Measurements from ENCODE around the gene GATA1.
A peak's percentile ranks its signal among the peaks of the same experiment; 100 is the strongest.

Gene GATA1

DNA sequence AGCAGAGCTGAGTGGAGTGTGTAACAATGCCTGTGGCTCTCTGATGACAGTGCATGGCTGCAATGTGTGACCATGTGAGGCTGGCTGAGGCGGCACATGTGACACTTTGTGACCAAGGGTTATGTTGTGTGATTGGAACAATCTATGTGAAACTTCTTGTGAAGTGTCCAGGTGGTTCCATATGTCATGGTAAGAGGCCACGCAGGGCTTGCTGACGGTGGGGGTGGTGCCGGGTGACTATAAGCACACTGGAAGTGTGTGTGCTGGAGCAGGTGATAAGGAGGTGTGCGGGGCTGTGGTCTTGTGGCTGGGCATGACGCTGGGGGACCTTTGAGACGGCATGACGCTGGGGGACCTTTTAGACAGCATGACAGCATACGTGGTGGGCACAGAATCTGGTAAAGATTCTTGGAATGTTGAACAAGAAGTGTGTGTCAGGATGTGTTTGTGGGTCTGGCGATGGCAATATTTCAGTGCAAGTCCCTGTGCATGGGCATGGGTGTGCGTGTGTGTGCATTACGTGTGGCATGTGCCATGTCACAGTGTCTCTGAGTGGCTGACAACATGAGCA is 8.0 kb downstream of the GATA1 start:
- Histone ChIP-seq H3K14ac (ENCODE audit: low read length) (no peak overlapping the region), H3K4me1 (ENCODE audit: control insufficient read depth in 2 of 2, insufficient read depth in 1 of 2, low read depth in 1 of 2, low read length in 2 of 2) (peaks cover 2 to 8% of the 10 kb centered on the region in 2 donors), H4K8ac (ENCODE audit: low read depth, low read length) (no peak overlapping the region), H3K4me3 (ENCODE audit: low read length in 2 of 2) (no peak overlapping the region), H3K79me1 (ENCODE audit: low read depth, low read length) (no peaks in the 10 kb centered on the region), H3K18ac (ENCODE audit: low read length) (no peak overlapping the region), H2BK12ac (ENCODE audit: low read length) (no peak overlapping the region), H3K27ac (replicated peaks; ENCODE audit: low read length) (no peak overlapping the region), H4K91ac (ENCODE audit: low read depth, low read length, poor library complexity) (no peak overlapping the region), H3K23ac (ENCODE audit: low read depth, low read length, poor library complexity) (no peak overlapping the region), H3K4ac (ENCODE audit: low read length) (no peak overlapping the region), H2AK5ac (ENCODE audit: low read depth, low read length) (no peak overlapping the region), H3K36me3 (replicated peaks in 1 of 2; ENCODE audit: control insufficient read depth in 2 of 2, insufficient read depth in 2 of 2, low read length in 2 of 2) (no peaks in the 10 kb centered on the region), H2BK5ac (ENCODE audit: low read length) (no peak overlapping the region), H2BK120ac (ENCODE audit: low read depth, low read length) (no peak overlapping the region), H3K4me2 (ENCODE audit: insufficient read depth, low read length, poor library complexity, severe bottlenecking) (no peak overlapping the region), H3K9ac (ENCODE audit: low read depth, low read length, poor library complexity) (no peak overlapping the region), H2AFZ (ENCODE audit: low read length) (no peak overlapping the region), H3K27me3 (ENCODE audit: control insufficient read depth in 3 of 3, insufficient read depth in 3 of 3, low read depth in 1 of 3, low read length in 3 of 3) (no peaks in the 10 kb centered on the region), H3K9me3 (replicated peaks in 1 of 2; ENCODE audit: control insufficient read depth in 2 of 2, insufficient read depth in 1 of 2, low read depth in 1 of 2, low read length in 2 of 2) (no peaks in the 10 kb centered on the region), H2BK15ac (ENCODE audit: low read length) (no peak overlapping the region)
- no CpG with 5 or more reads among the region's 12 CpGs for WGBS, 2 donors (ENCODE audit: extremely low coverage in 2 of 2, insufficient read length in 2 of 2, insufficient replicate concordance in 1 of 2)
- DNase-seq (ENCODE audit: low spot score) = no peak

DNA sequence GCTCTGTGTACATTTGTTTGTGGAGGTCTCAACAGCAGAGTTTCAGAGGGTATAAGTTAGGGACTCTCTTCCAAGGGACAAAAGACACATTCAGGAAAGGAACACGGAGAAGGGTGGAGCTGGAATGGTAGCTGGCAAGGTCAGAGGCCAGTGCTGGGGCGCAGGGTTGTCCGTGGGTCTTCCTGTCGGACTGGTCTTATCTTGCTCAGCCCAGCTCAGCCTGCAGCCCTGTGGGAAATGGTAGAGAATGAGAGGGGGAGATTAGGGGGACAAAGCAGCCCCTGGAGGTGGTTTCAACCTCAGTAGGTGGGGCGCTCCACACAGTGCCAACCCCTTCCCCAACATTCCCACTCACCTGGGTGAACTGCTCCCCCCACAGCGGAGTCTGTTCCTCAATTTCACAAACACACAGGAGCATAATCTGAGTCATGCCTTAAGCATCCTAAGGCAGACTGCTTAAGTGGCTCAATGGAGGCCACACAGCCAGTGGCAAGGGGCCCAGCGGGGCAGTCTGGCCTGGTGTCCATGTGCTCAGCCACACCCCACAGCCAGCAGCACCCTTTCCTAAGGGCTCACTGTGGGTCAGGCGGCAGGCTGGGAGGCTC is 8.6 kb downstream of the GATA1 start:
- Histone ChIP-seq H3K9ac (ENCODE audit: low read depth, low read length, poor library complexity) (no peak overlapping the region), H3K18ac (ENCODE audit: low read length) (no peak overlapping the region), H3K4me2 (ENCODE audit: insufficient read depth, low read length, poor library complexity, severe bottlenecking) (no peak overlapping the region), H3K4me3 (ENCODE audit: low read length in 2 of 2) (no peak overlapping the region), H2BK12ac (ENCODE audit: low read length) (no peak overlapping the region), H3K14ac (ENCODE audit: low read length) (no peak overlapping the region), H2BK5ac (ENCODE audit: low read length) (no peak overlapping the region), H2AK5ac (ENCODE audit: low read depth, low read length) (peak overlapping the region; percentile 21), H3K4ac (ENCODE audit: low read length) (no peak overlapping the region), H3K27me3 (ENCODE audit: control insufficient read depth in 3 of 3, insufficient read depth in 3 of 3, low read depth in 1 of 3, low read length in 3 of 3) (no peaks in the 10 kb centered on the region), H3K9me3 (replicated peaks in 1 of 2; ENCODE audit: control insufficient read depth in 2 of 2, insufficient read depth in 1 of 2, low read depth in 1 of 2, low read length in 2 of 2) (no peaks in the 10 kb centered on the region), H3K36me3 (replicated peaks in 1 of 2; ENCODE audit: control insufficient read depth in 2 of 2, insufficient read depth in 2 of 2, low read length in 2 of 2) (no peaks in the 10 kb centered on the region), H2BK15ac (ENCODE audit: low read length) (no peak overlapping the region), H2AFZ (ENCODE audit: low read length) (no peak overlapping the region), H3K4me1 (ENCODE audit: control insufficient read depth in 2 of 2, insufficient read depth in 1 of 2, low read depth in 1 of 2, low read length in 2 of 2) (peaks cover 2 to 8% of the 10 kb centered on the region in 2 donors), H4K8ac (ENCODE audit: low read depth, low read length) (no peak overlapping the region), H4K91ac (ENCODE audit: low read depth, low read length, poor library complexity) (no peak overlapping the region), H2BK120ac (ENCODE audit: low read depth, low read length) (no peak overlapping the region), H3K23ac (ENCODE audit: low read depth, low read length, poor library complexity) (no peak overlapping the region), H3K79me1 (ENCODE audit: low read depth, low read length) (no peaks in the 10 kb centered on the region), H3K27ac (replicated peaks; ENCODE audit: low read length) (no peak overlapping the region)
- DNase-seq (ENCODE audit: low spot score) = no peak
- WGBS, 2 donors (ENCODE audit: extremely low coverage in 2 of 2, insufficient read length in 2 of 2, insufficient replicate concordance in 1 of 2) = no CpG with 5 or more reads among the region's 8 CpGs

DNA sequence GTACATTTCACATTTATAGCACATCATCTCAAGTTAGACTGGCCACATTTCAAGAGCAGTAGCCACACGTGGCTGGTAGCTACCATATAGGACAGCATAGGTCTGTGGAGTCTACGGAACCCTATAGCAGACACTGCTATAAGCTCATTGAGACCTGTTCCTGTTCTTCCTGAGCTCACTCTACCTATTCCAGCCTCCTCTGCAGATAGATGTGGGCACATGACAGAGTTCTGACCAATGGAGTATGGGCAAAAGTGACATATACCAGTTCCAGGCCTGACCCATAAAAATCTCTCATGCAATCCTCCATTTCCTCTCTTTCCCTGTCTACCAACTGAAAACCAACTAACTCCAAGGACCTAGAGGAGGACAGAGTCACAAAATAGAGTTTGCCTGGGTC is 11.9 kb downstream of the GATA1 start:
- H3K18ac ChIP-seq (ENCODE audit: low read length) = no peak overlapping the region
- H2AK5ac ChIP-seq (ENCODE audit: low read depth, low read length) = no peak overlapping the region
- H3K36me3 ChIP-seq (replicated peaks in 1 of 2; ENCODE audit: control insufficient read depth in 2 of 2, insufficient read depth in 2 of 2, low read length in 2 of 2) = peaks cover 0 to 4% of the 10 kb centered on the region in 2 donors
- no peak overlapping the region for H3K14ac ChIP-seq (ENCODE audit: low read length)
- no peak overlapping the region for H3K23ac ChIP-seq (ENCODE audit: low read depth, low read length, poor library complexity)
- no peak overlapping the region for H3K4ac ChIP-seq (ENCODE audit: low read length)
- no peaks in the 10 kb centered on the region for H3K79me1 ChIP-seq (ENCODE audit: low read depth, low read length)
- no peak overlapping the region for H2BK15ac ChIP-seq (ENCODE audit: low read length)
- H3K9me3 ChIP-seq (replicated peaks in 1 of 2; ENCODE audit: control insufficient read depth in 2 of 2, insufficient read depth in 1 of 2, low read depth in 1 of 2, low read length in 2 of 2) = no peaks in the 10 kb centered on the region
- H3K4me3 ChIP-seq (ENCODE audit: low read length in 2 of 2) = no peak overlapping the region
- no peak overlapping the region for H2BK120ac ChIP-seq (ENCODE audit: low read depth, low read length)
- no peak overlapping the region for H3K27ac ChIP-seq (replicated peaks; ENCODE audit: low read length)
- H4K91ac ChIP-seq (ENCODE audit: low read depth, low read length, poor library complexity) = no peak overlapping the region
- no peaks in the 10 kb centered on the region for H3K27me3 ChIP-seq (ENCODE audit: control insufficient read depth in 3 of 3, insufficient read depth in 3 of 3, low read depth in 1 of 3, low read length in 3 of 3)
- no peak overlapping the region for H3K4me2 ChIP-seq (ENCODE audit: insufficient read depth, low read length, poor library complexity, severe bottlenecking)
- no CpG with 5 or more reads among the region's 2 CpGs for WGBS, 2 donors (ENCODE audit: extremely low coverage in 2 of 2, insufficient read length in 2 of 2, insufficient replicate concordance in 1 of 2)
- DNase-seq (ENCODE audit: low spot score) = no peak
- H3K9ac ChIP-seq (ENCODE audit: low read depth, low read length, poor library complexity) = no peak overlapping the region
- H2BK12ac ChIP-seq (ENCODE audit: low read length) = no peak overlapping the region
- H4K8ac ChIP-seq (ENCODE audit: low read depth, low read length) = no peak overlapping the region
- H2BK5ac ChIP-seq (ENCODE audit: low read length) = no peak overlapping the region
- H2AFZ ChIP-seq (ENCODE audit: low read length) = no peak overlapping the region
- H3K4me1 ChIP-seq (ENCODE audit: control insufficient read depth in 2 of 2, insufficient read depth in 1 of 2, low read depth in 1 of 2, low read length in 2 of 2) = peaks cover 7 to 10% of the 10 kb centered on the region in 2 donors

DNA sequence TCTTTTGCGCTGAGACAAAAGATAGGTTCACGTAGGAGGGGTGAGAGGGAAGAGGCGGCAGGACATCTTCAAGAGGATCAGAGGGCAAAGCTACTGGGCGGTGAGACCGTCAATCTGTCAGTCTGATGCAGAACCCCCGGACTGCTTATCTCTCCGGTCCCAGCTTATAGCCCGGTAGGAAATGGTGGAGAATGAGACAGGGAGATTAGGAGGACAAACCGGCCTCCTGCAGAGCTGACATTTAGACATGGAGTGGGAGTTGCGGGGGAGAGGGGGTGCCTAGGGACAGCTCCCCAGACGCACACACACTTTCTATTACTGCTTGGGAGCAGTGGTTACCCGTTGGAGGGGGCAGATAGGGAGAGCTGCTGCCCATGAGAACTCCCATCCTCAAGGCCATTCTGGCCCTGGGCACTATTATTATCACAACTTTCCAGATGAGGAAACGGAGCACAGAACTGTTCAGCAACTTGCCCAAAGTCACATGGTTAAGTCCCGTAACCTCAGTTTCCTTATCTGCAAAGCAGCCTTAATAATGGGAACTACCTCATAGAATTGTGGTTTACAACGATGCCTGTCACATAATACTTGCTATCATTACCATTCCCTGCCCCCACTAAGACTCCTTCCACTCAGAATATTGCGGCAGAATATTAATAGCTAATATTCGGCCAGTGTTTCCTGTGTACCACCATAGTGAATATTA is 14.3 kb downstream of the GATA1 start:
- Histone ChIP-seq H3K36me3 (replicated peaks in 1 of 2; ENCODE audit: control insufficient read depth in 2 of 2, insufficient read depth in 2 of 2, low read length in 2 of 2) (peaks cover 7 to 22% of the 10 kb centered on the region in 2 donors), H3K4me1 (ENCODE audit: control insufficient read depth in 2 of 2, insufficient read depth in 1 of 2, low read depth in 1 of 2, low read length in 2 of 2) (peaks cover 5 to 8% of the 10 kb centered on the region in 2 donors), H3K27me3 (ENCODE audit: control insufficient read depth in 3 of 3, insufficient read depth in 3 of 3, low read depth in 1 of 3, low read length in 3 of 3) (no peaks in the 10 kb centered on the region), H3K9ac (ENCODE audit: low read depth, low read length, poor library complexity) (no peak overlapping the region), H4K8ac (ENCODE audit: low read depth, low read length) (no peak overlapping the region), H3K79me1 (ENCODE audit: low read depth, low read length) (no peaks in the 10 kb centered on the region), H3K9me3 (replicated peaks in 1 of 2; ENCODE audit: control insufficient read depth in 2 of 2, insufficient read depth in 1 of 2, low read depth in 1 of 2, low read length in 2 of 2) (no peaks in the 10 kb centered on the region), H2BK5ac (ENCODE audit: low read length) (no peak overlapping the region), H3K27ac (replicated peaks; ENCODE audit: low read length) (no peak overlapping the region), H3K18ac (ENCODE audit: low read length) (no peak overlapping the region), H2BK120ac (ENCODE audit: low read depth, low read length) (no peak overlapping the region), H3K4ac (ENCODE audit: low read length) (no peak overlapping the region), H2AK5ac (ENCODE audit: low read depth, low read length) (no peak overlapping the region), H3K4me2 (ENCODE audit: insufficient read depth, low read length, poor library complexity, severe bottlenecking) (peak overlapping the region; percentile 73), H3K4me3 (ENCODE audit: low read length in 2 of 2) (peak overlapping the region; percentile 61 to 87), H3K14ac (ENCODE audit: low read length) (no peak overlapping the region), H4K91ac (ENCODE audit: low read depth, low read length, poor library complexity) (no peak overlapping the region), H2BK12ac (ENCODE audit: low read length) (no peak overlapping the region), H2AFZ (ENCODE audit: low read length) (peak overlapping the region; percentile 93), H3K23ac (ENCODE audit: low read depth, low read length, poor library complexity) (no peak overlapping the region), H2BK15ac (ENCODE audit: low read length) (no peak overlapping the region)
- no CpG with 5 or more reads among the region's 17 CpGs for WGBS, 2 donors (ENCODE audit: extremely low coverage in 2 of 2, insufficient read length in 2 of 2, insufficient replicate concordance in 1 of 2)
- DNase-seq (ENCODE audit: low spot score) = no peak

All from neuronal stem cell (in vitro differentiated cells).